ENCODE data around the gene OXTR. TPM values are rescaled to one million over a fixed set of nuclear protein-coding genes. Genes with fewer than 3 reads are reported as not detected.

OXTR gene
- total and polyA plus RNA-seq, 2 experiments from 2014 or later: 0.97 to 1.9 TPM

DNA sequence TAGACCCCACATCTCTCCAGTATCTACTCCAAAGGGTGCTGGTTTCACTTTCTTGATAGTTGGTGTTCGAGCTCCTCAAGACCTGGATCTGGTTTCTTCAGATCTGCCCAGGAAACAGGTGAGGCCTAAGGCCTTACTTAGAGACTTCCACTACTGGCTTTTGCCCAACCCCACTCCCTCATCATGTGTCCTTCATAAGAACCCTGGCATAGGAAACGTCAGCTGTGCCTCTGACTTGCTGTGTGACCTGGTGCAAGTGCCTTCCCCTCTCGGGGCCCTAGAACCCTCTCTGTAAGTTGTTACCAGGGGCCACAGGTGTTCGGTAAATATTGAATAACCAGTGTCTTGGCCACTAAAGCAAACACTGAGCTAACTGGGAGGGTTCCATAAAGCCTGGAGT, 3.9 kb downstream of the OXTR start:
- Histone ChIP-seq H2AFZ (no peak overlapping the region), H3K36me3 (replicated peaks; ENCODE audit: insufficient read depth, low read depth) (no peaks in the 10 kb centered on the region), H3K9me3 (ENCODE audit: low read depth) (no peaks in the 10 kb centered on the region), H4K20me1 (ENCODE audit: insufficient read depth, poor library complexity, severe bottlenecking) (no peaks in the 10 kb centered on the region), H3K9me2 (replicated peaks; ENCODE audit: insufficient read depth) (no peaks in the 10 kb centered on the region), H3K4me1 (ENCODE audit: insufficient read depth) (peaks cover 4% of the 10 kb centered on the region), H3K4me3 (no peak overlapping the region), H3K79me2 (no peaks in the 10 kb centered on the region), H3K4me2 (no peak overlapping the region), H3K27me3 (peaks cover 18% of the 10 kb centered on the region), H3K27ac (no peak overlapping the region)
- DNase-seq (ENCODE audit: low spot score): no peak
- TF ChIP-seq, protein P1, sequence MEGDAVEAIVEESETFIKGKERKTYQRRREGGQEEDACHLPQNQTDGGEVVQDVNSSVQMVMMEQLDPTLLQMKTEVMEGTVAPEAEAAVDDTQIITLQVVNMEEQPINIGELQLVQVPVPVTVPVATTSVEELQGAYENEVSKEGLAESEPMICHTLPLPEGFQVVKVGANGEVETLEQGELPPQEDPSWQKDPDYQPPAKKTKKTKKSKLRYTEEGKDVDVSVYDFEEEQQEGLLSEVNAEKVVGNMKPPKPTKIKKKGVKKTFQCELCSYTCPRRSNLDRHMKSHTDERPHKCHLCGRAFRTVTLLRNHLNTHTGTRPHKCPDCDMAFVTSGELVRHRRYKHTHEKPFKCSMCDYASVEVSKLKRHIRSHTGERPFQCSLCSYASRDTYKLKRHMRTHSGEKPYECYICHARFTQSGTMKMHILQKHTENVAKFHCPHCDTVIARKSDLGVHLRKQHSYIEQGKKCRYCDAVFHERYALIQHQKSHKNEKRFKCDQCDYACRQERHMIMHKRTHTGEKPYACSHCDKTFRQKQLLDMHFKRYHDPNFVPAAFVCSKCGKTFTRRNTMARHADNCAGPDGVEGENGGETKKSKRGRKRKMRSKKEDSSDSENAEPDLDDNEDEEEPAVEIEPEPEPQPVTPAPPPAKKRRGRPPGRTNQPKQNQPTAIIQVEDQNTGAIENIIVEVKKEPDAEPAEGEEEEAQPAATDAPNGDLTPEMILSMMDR (IDR thresholded peaks at IDR 0.05; ENCODE audit: poor library complexity): no peak
- TF ChIP-seq EZH2phosphoT487 (IDR thresholded peaks at IDR 0.05; ENCODE audit: low read depth, severe bottlenecking, unreplicated experiment) (no peak), EZH2 (IDR thresholded peaks at IDR 0.05; ENCODE audit: borderline replicate concordance) (no peak)
- WGBS (ENCODE audit: low lambda C conversion rate, missing lambda C conversion rate): 66% methylated on average over 4 of the region's 4 CpGs

DNA sequence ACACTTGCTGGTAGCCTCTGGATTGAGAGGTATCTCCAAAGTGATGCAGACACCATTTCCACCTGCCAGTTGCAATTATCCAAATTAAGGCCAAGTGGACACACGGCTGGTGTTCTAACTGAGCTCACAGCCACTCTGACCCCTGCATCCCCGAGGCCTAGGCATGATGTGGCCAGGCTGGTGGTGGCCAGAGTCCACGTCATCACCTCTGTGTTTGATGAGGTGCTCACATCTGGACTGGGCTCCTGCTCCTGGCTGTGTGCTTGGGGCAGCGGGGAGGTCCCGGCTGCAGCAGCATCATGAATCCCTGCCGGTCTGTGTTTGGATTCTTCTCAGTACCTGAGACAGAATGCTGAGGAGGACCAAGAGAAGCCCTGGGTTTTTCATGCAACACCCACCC, 4.9 kb downstream of the OXTR start:
- TF ChIP-seq EZH2 (IDR thresholded peaks at IDR 0.05; ENCODE audit: borderline replicate concordance) (no peak), EZH2phosphoT487 (IDR thresholded peaks at IDR 0.05; ENCODE audit: low read depth, severe bottlenecking, unreplicated experiment) (no peak)
- TF ChIP-seq, protein P1 (IDR thresholded peaks at IDR 0.05; ENCODE audit: poor library complexity): no peak
- no peaks in the 10 kb centered on the region for H4K20me1 ChIP-seq (ENCODE audit: insufficient read depth, poor library complexity, severe bottlenecking)

DNA sequence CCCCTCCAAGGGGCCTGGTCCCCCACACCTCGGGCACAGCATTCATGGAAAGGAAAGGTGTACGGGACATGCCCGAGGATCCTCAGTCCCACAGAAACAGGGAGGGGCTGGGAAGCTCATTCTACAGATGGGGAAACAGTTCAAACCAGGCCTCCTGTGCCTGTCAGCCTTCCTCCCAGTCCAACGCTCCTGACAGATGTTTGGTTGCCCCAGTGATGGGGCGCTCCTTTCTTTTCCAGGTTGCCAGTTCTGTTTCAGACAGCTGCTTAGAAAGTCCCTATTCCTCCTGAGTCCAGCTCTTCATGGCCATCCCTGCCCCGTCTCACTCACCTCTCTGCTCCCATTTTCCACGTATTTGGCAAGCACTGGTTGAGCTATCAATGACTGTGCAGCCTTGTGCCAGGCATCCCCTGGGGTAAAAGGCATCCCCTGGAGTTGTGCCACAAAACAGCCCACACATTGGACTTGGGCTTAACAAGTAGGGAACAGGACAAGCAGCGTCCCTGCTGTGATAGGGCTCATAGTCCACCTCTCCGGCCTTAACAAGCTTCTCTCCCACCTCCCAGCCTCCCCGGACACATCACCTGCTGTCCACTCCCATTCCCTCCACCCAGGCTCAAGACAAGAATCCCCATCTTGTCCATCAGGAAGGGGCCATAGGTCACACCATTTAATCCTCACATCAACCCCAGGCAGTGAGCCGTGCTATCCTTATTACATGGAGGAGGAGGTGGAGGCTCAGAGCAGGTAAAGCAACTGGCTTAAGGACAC, 6.6 kb downstream of the OXTR start:
- H3K36me3 ChIP-seq (replicated peaks; ENCODE audit: insufficient read depth, low read depth): no peaks in the 10 kb centered on the region
- no peaks in the 10 kb centered on the region for H3K9me3 ChIP-seq (ENCODE audit: low read depth)
- no peaks in the 10 kb centered on the region for H4K20me1 ChIP-seq (ENCODE audit: insufficient read depth, poor library complexity, severe bottlenecking)
- H3K4me1 ChIP-seq (ENCODE audit: insufficient read depth): no peaks in the 10 kb centered on the region
- no peak for DNase-seq (ENCODE audit: low spot score)
- 90% methylated on average over 11 of the region's 11 CpGs for WGBS (ENCODE audit: low lambda C conversion rate, missing lambda C conversion rate)
- no peaks in the 10 kb centered on the region for H3K79me2 ChIP-seq
- no peak overlapping the region for H3K4me3 ChIP-seq
- H3K27ac ChIP-seq: no peak overlapping the region
- TF ChIP-seq EZH2 (IDR thresholded peaks at IDR 0.05; ENCODE audit: borderline replicate concordance) (no peak), EZH2phosphoT487 (IDR thresholded peaks at IDR 0.05; ENCODE audit: low read depth, severe bottlenecking, unreplicated experiment) (no peak)
- TF ChIP-seq, protein P1 (IDR thresholded peaks at IDR 0.05; ENCODE audit: poor library complexity): no peak
- no peak overlapping the region for H2AFZ ChIP-seq
- no peaks in the 10 kb centered on the region for H3K27me3 ChIP-seq
- H3K9me2 ChIP-seq (replicated peaks; ENCODE audit: insufficient read depth): no peaks in the 10 kb centered on the region
- no peak overlapping the region for H3K4me2 ChIP-seq

More for the DNA sequence above, 4.9 kb downstream of the OXTR start:
- Histone ChIP-seq H3K9me3 (ENCODE audit: low read depth) (no peaks in the 10 kb centered on the region), H3K9me2 (replicated peaks; ENCODE audit: insufficient read depth) (no peaks in the 10 kb centered on the region), H3K4me3 (no peak overlapping the region), H3K4me1 (ENCODE audit: insufficient read depth) (peaks cover 2% of the 10 kb centered on the region), H3K27me3 (peaks cover 10% of the 10 kb centered on the region), H3K27ac (no peak overlapping the region), H2AFZ (no peak overlapping the region), H3K79me2 (no peaks in the 10 kb centered on the region), H3K4me2 (no peak overlapping the region), H3K36me3 (replicated peaks; ENCODE audit: insufficient read depth, low read depth) (no peaks in the 10 kb centered on the region)
- no peak for DNase-seq (ENCODE audit: low spot score)
- 93% methylated on average over 6 of the region's 6 CpGs for WGBS (ENCODE audit: low lambda C conversion rate, missing lambda C conversion rate)

All from hepatocyte (in vitro differentiated cells).